Keratinocyte (primary cell): Measurements from ENCODE around the gene TGFBR1.

Experiments
- CTCF ChIP-seq, 3 experiments: IDR thresholded peaks in 1 of 3; conservative IDR thresholded peaks in 1 of 3; optimal IDR thresholded peaks in 1 of 3; 2 replicates in 2 of 3; 3 replicates in 1 of 3; pipeline versions ENCODE3 to v1.5.1; 2011; ENCODE audit warnings: low read length in 3 of 3, mild to moderate bottlenecking in 3 of 3, moderate library complexity in 2 of 3, control low read depth in 1 of 3, inconsistent platforms in 1 of 3; ENCODE audit not compliant: insufficient read depth in 2 of 3; ENCODE audit errors: extremely low read depth in 1 of 3
- EZH2 ChIP-seq: IDR thresholded peaks from one replicate; pipeline ENCODE4 v1.6.1; 2012; ENCODE audit warnings: inconsistent platforms, mild to moderate bottlenecking, low read length, moderate library complexity

GRCh38 chr9:99066571-99066970 lies 38.3 kb upstream of the TGFBR1 start:
- TF ChIP-seq CTCF (optimal IDR thresholded peaks at IDR 0.05 in 1 of 3, IDR thresholded peaks at IDR 0.05 in 1 of 3, conservative IDR thresholded peaks at IDR 0.05 in 1 of 3; ENCODE audit: extremely low read depth in 1 of 3, insufficient read depth in 2 of 3, low read length in 3 of 3): no peak
- TF ChIP-seq EZH2: no peak
